Activated naive CD8-positive, alpha-beta T cell treated with anti-CD3 and anti-CD28 coated beads for 36 hours (primary cell): ENCODE measurements around the gene CREB5. TPM values are rescaled to one million over a fixed set of nuclear protein-coding genes. Genes with fewer than 3 reads are reported as not detected.
A peak's percentile ranks its signal among the peaks of the same experiment; 100 is the strongest.

ENCODE experiments used
- DNase-seq: peaks from one replicate; pipeline ENCODE4 v3.0.0; 2021
- H3K27ac Mint-ChIP-seq: one replicate; pipeline ENCODE4 v1.8.0; 2022; ENCODE audit warnings: mild to moderate bottlenecking, moderate library complexity, mixed read lengths
- H3K27me3 Mint-ChIP-seq: one replicate; pipeline ENCODE4 v1.8.0; 2022; ENCODE audit warnings: mild to moderate bottlenecking, mixed read lengths
- H3K36me3 Mint-ChIP-seq: one replicate; pipeline ENCODE4 v1.8.0; 2021; ENCODE audit warnings: mild to moderate bottlenecking, mixed read lengths
- H3K4me1 Mint-ChIP-seq: one replicate; pipeline ENCODE4 v1.8.0; 2021; ENCODE audit warnings: mixed read lengths
- H3K4me3 Mint-ChIP-seq: one replicate; pipeline ENCODE4 v1.8.0; 2022; ENCODE audit warnings: mild to moderate bottlenecking, moderate library complexity, mixed read lengths
- H3K9me3 Mint-ChIP-seq: one replicate; pipeline ENCODE4 v1.8.0; 2022; ENCODE audit warnings: mixed read lengths
- total RNA-seq, 2 experiments: library from RNA; stranded (reverse); gene quantifications; one replicate each; pipeline ENCODE4 v1.2.3, GENCODE V29; 2021

The CREB5 gene
- total RNA-seq, 2 experiments from 2014 or later = 2.0 to 2.4 TPM

DNA sequence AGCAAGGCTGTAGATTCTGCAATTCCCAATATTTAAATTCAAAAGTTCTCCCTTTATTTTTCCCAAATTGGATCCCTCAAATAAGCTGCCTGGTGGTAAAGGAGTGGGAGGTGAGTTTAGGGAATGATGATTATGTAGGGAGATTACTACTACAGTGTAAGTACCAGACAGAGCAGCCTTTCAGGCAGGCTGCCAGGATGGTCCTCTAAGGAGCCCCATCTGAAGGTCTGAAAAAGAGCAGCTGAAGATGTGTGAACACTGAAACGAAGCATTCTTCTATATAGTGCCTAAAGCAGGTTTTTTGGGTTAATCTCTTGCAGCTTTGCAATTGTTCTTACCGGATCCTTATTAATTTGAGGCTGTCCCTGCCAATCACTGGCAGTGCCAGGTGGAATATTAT is 84.7 kb downstream of the CREB5 start:
- Mint-ChIP-seq H3K9me3 (no peaks in the 10 kb centered on the region), H3K4me3 (no peak overlapping the region), H3K27me3 (peaks cover 15% of the 10 kb centered on the region), H3K36me3 (no peaks in the 10 kb centered on the region), H3K4me1 (peaks cover 4% of the 10 kb centered on the region), H3K27ac (no peak overlapping the region)
- no peak for DNase-seq

DNA sequence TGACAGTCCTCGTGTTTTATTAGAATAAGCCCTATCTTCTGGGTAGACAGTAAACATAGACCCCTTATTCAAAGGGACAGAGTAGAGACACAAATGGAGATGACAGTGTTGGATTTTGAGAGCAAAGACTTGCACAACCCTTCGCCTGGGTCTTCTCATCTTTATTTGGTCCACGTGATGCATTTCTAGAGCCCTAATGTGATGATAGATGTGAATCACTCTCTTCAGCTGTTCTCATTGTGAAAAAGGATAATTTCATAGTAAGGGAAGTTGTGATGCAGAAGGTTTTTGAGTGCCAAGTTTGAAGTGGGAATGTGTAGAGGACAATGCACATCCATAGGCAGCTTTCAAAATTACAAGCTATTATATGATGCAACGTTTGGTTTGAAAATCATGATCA is 86.3 kb downstream of the CREB5 start:
- no peaks in the 10 kb centered on the region for H3K9me3 Mint-ChIP-seq
- H3K4me1 Mint-ChIP-seq = peaks cover 4% of the 10 kb centered on the region
- H3K27me3 Mint-ChIP-seq = peaks cover 12% of the 10 kb centered on the region
- DNase-seq = no peak
- no peak overlapping the region for H3K27ac Mint-ChIP-seq
- H3K36me3 Mint-ChIP-seq = no peaks in the 10 kb centered on the region
- H3K4me3 Mint-ChIP-seq = no peak overlapping the region

DNA sequence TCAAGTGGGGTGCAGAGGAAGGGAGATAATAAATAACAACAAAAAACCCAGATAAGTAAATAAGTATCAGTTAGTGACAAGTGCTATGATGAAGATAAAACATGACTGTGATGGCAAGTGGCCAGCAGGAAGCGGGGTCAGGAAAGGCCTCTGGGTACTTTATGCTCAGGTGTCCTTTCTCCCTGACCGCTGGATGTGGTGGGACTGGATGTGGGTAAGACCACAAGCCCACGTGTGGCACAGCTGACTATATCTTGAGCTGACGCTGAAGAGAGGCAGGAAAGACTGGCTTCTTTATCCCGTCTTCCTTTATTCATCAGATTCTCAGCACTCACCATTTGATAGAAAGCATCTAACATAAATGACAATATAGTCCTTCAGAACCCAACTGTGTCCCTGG is 87.8 kb downstream of the CREB5 start:
- Mint-ChIP-seq H3K4me3 (no peak overlapping the region), H3K36me3 (no peaks in the 10 kb centered on the region), H3K27me3 (peaks cover 12% of the 10 kb centered on the region), H3K4me1 (peaks cover 4% of the 10 kb centered on the region), H3K27ac (no peak overlapping the region), H3K9me3 (no peaks in the 10 kb centered on the region)
- DNase-seq = peak; percentile 13

DNA sequence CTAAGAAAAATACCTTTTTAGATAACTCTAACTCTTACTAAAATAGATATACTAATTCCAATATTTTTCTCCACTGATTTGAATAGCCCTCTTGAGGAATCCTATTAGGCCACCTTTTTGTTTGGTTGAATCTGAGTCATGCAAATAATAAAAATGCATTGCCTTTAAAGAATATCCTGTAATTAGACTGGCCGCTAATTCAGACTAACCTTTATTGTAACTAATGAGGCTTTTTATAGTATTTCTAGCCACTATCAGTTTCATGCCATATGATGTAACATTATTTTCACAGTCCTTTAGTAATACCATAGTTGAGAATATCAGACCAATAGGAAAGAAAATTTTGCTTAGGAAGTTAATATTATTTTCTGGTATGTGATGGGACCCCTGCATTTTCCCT is 90.1 kb downstream of the CREB5 start:
- Mint-ChIP-seq H3K27ac (no peak overlapping the region), H3K4me3 (no peak overlapping the region)

DNA sequence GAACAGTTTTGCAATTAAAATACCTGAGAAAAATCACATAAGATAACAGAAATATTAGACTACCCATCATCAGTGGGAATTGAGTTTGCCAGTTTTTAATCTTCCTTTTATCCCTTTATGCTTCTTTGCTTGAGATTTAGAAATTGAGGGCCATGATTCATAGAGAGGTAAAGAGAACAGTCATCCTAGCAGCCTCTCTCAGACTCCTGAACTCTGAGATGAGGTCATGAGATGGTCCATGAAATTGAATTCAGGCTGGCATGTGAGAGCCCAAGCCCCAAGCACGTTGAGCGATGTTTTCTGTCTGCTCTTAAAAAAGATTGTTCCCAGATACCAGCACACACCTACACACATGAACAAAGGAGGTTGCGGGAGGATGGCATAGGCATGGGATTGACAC is 91.1 kb downstream of the CREB5 start:
- Mint-ChIP-seq H3K27ac (no peak overlapping the region), H3K27me3 (peaks cover 8% of the 10 kb centered on the region), H3K4me1 (peaks cover 4% of the 10 kb centered on the region), H3K4me3 (no peak overlapping the region), H3K36me3 (no peaks in the 10 kb centered on the region), H3K9me3 (no peaks in the 10 kb centered on the region)
- DNase-seq = no peak

More for the DNA sequence above, 90.1 kb downstream of the CREB5 start:
- Mint-ChIP-seq H3K4me1 (peaks cover 4% of the 10 kb centered on the region), H3K36me3 (no peaks in the 10 kb centered on the region), H3K27me3 (peaks cover 8% of the 10 kb centered on the region), H3K9me3 (no peaks in the 10 kb centered on the region)
- DNase-seq = no peak

DNA sequence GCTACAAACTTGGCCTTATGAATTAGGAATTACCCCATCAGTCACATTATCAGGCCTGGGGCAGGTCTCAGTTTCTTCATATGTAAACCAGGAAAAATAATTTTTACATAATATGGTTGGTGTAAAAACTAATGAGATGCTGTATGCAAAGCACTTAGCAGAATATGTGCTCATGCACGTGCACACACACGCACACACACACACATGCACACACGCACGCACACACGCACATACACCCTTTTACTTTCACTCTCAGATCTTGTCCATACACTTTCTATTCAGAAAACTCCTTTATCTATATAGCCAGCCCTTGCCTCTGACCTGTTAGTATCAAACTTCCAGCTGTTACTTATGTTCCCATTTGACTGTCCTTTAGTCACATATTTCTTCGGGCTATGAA is 92.7 kb downstream of the CREB5 start:
- H3K27me3 Mint-ChIP-seq = no peaks in the 10 kb centered on the region
- H3K36me3 Mint-ChIP-seq = no peaks in the 10 kb centered on the region
- H3K4me3 Mint-ChIP-seq = no peak overlapping the region
- DNase-seq = no peak
- H3K9me3 Mint-ChIP-seq = no peaks in the 10 kb centered on the region
- H3K4me1 Mint-ChIP-seq = peaks cover 12% of the 10 kb centered on the region
- H3K27ac Mint-ChIP-seq = no peak overlapping the region

DNA sequence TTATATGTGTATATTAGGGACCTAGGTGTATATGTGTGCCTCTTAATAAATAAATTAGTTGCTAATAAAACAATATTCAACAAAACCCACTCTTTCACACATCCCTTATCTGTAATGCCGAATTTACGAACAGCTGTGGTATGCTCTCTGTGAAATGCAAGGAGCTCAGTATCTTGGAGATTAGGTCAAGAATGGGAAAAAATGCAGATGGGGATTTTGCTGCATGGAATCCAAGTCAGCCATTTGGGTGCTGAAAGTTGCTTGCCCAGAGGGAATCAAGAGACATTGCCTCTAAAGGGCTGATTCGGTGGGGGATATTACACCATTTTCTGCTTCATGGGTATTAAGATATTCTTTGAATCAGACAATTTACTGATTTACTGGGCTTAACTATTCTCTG is 93.5 kb downstream of the CREB5 start:
- no peak for DNase-seq
- Mint-ChIP-seq H3K4me3 (no peak overlapping the region), H3K4me1 (peaks cover 12% of the 10 kb centered on the region), H3K36me3 (no peaks in the 10 kb centered on the region), H3K27ac (no peak overlapping the region), H3K27me3 (peaks cover 1% of the 10 kb centered on the region), H3K9me3 (no peaks in the 10 kb centered on the region)

DNA sequence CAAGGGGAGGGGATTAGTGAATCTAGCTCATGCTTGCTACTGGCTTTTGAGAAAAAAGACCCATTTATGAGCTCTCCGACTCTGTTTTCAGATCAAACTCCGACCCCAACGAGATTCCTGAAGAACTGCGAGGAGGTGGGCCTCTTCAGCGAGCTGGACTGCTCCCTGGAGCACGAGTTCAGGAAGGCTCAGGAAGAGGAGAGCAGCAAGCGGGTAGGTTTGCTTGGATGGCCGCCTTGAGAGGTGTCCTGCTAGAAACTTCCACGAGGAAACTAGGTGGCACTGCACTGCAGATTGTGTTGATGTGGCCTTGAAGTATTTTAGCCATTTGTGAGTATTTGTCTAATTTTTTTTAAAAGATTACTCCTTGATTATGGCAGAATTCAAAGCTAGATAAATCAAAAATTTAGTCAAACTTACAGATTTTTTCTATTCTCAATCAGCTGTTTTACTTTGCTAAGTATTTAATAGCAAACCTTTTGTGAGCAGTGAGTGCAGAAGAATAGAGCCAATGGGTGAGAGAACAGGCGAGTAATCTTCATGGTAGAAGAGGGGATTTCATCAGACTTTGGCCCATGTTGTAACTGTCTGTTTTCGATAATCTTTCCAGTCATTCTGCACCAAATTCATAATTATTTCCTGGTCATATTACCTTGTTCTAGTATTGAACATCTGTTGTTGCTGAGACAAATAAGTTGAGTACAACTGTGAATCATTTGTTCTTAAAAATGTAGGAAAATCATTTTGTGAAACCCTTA is 95.4 kb downstream of the CREB5 start:
- Mint-ChIP-seq H3K27me3 (peaks cover 12% of the 10 kb centered on the region), H3K4me1 (peaks cover 12% of the 10 kb centered on the region), H3K36me3 (no peaks in the 10 kb centered on the region), H3K9me3 (no peaks in the 10 kb centered on the region), H3K27ac (no peak overlapping the region), H3K4me3 (no peak overlapping the region)
- no peak for DNase-seq

DNA sequence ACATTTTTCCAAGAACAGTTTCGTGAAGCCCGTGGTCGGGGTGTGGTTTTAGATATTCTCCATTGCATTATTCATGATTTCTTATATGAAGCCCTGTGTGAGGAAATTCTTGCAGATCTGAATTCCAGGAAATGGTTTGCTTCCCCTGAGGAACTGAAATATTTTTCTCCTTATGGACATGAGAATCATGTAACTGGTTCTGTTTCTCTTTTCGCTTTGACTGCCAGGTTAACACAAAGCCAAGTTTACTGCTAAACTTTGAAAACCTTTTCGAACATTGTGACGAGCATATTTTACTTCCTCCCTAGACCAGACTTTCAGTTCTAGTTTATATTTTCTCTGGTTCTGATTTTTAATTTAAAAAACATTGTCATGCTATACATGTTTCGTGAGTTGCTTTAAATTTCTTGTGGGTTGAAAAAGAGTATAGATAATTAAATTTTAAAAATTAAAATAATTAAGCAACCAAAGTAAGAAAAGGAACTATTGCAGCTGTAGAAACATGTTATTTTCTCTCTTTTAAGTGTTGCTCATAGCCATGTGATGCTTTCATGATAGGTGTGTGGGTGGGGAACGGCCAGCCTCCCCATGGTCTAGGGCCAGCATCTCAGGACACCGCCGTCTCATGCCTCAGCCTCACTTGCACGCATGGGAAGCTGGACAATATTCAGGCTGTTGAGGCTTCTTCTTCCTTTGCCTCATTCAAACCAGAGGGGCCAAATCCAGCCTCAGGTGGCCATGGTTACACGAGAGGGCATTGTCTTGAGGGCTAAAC is 97.1 kb downstream of the CREB5 start:
- H3K4me3 Mint-ChIP-seq = no peak overlapping the region
- H3K9me3 Mint-ChIP-seq = no peaks in the 10 kb centered on the region
- peaks cover 12% of the 10 kb centered on the region for H3K4me1 Mint-ChIP-seq
- H3K36me3 Mint-ChIP-seq = no peaks in the 10 kb centered on the region
- peak overlapping the region; percentile 34 for H3K27ac Mint-ChIP-seq
- H3K27me3 Mint-ChIP-seq = peaks cover 17% of the 10 kb centered on the region
- DNase-seq = peak; percentile 8

DNA sequence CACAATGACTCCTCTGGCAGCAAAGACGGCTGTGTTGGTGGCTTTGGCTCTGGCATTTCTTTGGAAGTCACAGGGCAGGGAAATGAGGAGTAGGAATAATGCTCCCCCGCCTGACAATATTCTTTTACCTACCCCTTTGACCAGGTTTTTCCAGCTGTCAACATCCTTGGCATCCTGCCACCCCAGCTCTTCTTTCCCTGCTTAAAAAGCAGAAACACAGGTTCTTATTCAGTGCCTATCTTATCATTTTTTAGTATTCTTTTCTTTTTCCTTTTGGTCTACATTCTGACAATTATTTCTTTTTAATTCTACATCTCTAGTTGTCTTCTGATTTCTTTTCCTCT is 97.7 kb downstream of the CREB5 start:
- H3K27me3 Mint-ChIP-seq = peaks cover 17% of the 10 kb centered on the region
- H3K36me3 Mint-ChIP-seq = no peaks in the 10 kb centered on the region
- H3K9me3 Mint-ChIP-seq = no peaks in the 10 kb centered on the region
- DNase-seq = no peak
- H3K27ac Mint-ChIP-seq = peak overlapping the region; percentile 30
- peaks cover 12% of the 10 kb centered on the region for H3K4me1 Mint-ChIP-seq
- no peak overlapping the region for H3K4me3 Mint-ChIP-seq

DNA sequence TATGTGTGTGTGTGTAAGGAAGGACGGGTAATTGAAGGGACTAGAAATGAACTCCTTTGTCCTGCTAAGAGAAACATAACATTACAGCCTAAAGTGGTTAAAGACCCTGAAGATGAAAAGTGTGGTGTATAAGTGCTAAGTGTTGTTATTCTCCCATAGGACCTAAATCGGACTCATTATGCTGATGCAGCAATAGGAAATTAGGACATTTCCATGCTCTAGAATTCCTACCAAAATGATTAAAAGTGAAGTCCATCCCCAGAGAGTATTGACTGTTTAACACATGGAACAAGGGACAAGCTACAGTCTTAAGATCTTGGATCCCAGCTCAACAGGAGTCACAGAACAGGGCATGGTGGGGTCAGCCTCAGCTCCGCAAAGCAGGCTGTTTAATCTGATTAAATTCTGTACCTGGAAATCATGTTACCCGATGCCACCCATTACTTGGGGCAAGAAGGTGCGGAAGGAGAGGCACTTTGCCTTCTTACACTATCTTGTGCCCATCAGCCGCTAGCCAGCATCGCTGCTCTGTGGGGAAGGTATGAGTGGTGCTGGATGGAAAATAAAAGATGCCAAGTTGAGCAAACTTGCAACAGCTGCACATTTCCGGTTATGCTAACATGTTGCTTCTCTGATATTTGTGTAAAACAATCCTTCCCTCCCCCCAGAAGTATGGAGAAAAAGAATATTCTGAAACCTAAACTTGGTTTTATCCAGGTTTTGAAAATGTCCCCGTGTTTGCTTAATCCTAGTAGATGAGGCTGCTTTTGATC is 100.5 kb downstream of the CREB5 start:
- Mint-ChIP-seq H3K4me1 (peaks cover 12% of the 10 kb centered on the region), H3K36me3 (no peaks in the 10 kb centered on the region), H3K9me3 (no peaks in the 10 kb centered on the region), H3K4me3 (no peak overlapping the region), H3K27me3 (peaks cover 17% of the 10 kb centered on the region), H3K27ac (no peak overlapping the region)
- DNase-seq = no peak

DNA sequence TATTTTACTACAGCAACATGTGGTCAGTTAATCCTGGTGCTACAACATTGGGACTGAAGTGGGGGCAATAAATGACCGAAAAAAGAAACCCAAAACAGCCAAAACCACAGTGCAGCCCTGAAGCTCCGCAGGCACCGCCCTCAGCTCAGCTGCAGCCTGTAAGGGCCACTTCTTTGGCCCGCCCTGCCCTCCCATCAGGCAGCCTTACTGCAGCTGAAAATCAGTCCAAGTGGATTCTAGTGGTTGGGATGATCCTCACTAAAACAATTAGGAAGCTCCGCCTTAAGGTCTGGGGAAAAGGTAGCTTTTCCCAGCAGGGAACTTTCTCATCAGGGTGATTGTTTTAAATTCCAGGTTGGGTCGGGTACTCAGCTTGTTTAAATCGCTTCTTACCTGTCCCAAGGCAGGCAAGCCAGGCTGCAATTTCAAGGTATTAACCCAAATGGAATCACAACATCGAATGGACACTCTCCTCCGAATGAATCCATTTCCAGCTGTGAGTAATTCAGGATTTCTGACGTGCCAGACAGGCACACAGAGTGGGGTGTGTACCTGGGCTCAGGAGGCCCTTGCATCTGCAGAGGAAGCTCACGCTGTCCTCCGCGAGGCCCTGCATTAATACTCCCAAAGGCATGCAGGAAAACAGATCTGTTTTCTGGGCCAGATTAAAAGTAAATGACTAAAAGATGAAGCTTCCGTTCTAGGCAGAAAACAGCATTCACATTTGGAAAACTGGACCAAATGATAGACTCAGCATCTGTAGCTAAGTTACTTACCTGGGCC is 104.3 kb downstream of the CREB5 start:
- H3K27me3 Mint-ChIP-seq = peaks cover 18% of the 10 kb centered on the region
- DNase-seq = no peak
- no peaks in the 10 kb centered on the region for H3K4me1 Mint-ChIP-seq
- no peaks in the 10 kb centered on the region for H3K36me3 Mint-ChIP-seq
- no peak overlapping the region for H3K4me3 Mint-ChIP-seq
- no peaks in the 10 kb centered on the region for H3K9me3 Mint-ChIP-seq
- no peak overlapping the region for H3K27ac Mint-ChIP-seq

DNA sequence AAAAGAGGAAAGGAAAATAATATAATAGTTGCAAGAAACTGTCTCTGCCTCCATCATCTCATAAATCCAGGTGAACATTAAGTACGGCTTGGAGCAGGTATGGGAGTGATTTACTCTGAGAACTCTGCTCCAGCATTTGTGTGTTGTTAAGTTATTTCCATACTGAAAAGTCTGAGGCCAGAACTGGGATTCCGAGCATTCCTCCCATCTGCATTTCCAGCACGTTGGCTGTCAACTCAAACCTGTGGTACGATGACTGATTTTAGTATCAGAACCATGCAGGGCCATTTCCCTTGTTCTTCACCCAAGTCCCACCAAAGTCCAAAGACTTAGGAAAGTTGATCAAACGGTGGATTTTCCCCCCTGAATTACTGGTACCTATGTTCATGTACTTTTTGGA is 104.9 kb downstream of the CREB5 start:
- no peak overlapping the region for H3K4me3 Mint-ChIP-seq
- H3K36me3 Mint-ChIP-seq = no peaks in the 10 kb centered on the region
- no peaks in the 10 kb centered on the region for H3K4me1 Mint-ChIP-seq
- no peak overlapping the region for H3K27ac Mint-ChIP-seq
- no peak for DNase-seq
- H3K9me3 Mint-ChIP-seq = no peaks in the 10 kb centered on the region
- peaks cover 11% of the 10 kb centered on the region for H3K27me3 Mint-ChIP-seq

DNA sequence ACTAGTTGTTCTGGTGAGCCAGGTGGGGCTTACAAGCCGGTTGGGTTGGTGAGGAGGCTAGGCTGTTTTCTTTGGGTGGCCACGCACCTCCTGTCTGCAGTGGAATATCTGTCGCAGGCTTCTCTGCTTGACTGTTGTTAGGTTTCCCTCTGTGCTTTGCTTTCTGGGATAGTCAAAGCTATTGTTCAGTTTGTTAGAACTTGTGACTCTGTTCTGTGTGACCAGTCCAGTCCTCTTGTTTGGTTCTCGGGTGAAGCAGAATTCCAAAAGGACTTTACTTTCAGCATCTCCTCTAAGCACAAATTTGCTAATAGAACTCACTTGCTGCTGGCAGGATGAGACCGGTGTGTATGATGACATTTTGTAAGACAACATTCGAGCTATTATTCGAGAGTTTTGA is 105.3 kb downstream of the CREB5 start:
- Mint-ChIP-seq H3K36me3 (no peaks in the 10 kb centered on the region), H3K9me3 (no peaks in the 10 kb centered on the region), H3K4me3 (no peak overlapping the region), H3K27me3 (peaks cover 11% of the 10 kb centered on the region), H3K4me1 (no peaks in the 10 kb centered on the region), H3K27ac (no peak overlapping the region)
- DNase-seq = no peak
